ENCODE measurements around the gene PANX2. TPM values are rescaled to one million over a fixed set of nuclear protein-coding genes. Genes with fewer than 3 reads are reported as not detected.

The PANX2 gene
- total and polyA plus RNA-seq, 2 of the 13 experiments (the other 11 are each of a cell fraction or from before 2014, with no cell fraction given): 0.15 to 1.1 TPM

- TF ChIP-seq ZNF737 (CRISPR knock-in tag; IDR thresholded peaks at IDR 0.05; ENCODE audit: borderline replicate concordance): no peak
- TF ChIP-seq ELF1 (CRISPR knock-in tag; IDR thresholded peaks at IDR 0.05): no peak
- TF ChIP-seq KMT2B (CRISPR knock-in tag; IDR thresholded peaks at IDR 0.05): no peak
- no peak for TF ChIP-seq ARHGAP35 (CRISPR knock-in tag; IDR thresholded peaks at IDR 0.05; ENCODE audit: borderline replicate concordance)
- TF ChIP-seq ZNF616 (CRISPR knock-in tag; IDR thresholded peaks at IDR 0.05; ENCODE audit: low read depth): no peak
- TF ChIP-seq SALL2 (CRISPR knock-in tag; IDR thresholded peaks at IDR 0.05): no peak
- no peak for TF ChIP-seq ZNF382 (CRISPR knock-in tag; IDR thresholded peaks at IDR 0.05; ENCODE audit: borderline replicate concordance)
- no peak for TF ChIP-seq ZNF691 (CRISPR knock-in tag; IDR thresholded peaks at IDR 0.05; ENCODE audit: borderline replicate concordance, low read depth)
- TF ChIP-seq, protein P1, sequence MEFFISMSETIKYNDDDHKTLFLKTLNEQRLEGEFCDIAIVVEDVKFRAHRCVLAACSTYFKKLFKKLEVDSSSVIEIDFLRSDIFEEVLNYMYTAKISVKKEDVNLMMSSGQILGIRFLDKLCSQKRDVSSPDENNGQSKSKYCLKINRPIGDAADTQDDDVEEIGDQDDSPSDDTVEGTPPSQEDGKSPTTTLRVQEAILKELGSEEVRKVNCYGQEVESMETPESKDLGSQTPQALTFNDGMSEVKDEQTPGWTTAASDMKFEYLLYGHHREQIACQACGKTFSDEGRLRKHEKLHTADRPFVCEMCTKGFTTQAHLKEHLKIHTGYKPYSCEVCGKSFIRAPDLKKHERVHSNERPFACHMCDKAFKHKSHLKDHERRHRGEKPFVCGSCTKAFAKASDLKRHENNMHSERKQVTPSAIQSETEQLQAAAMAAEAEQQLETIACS (CRISPR knock-in tag; IDR thresholded peaks at IDR 0.05): no peak
- TF ChIP-seq ATM (IDR thresholded peaks at IDR 0.05; ENCODE audit: borderline replicate concordance): no peak
- no peak for TF ChIP-seq KLF11 (CRISPR knock-in tag; IDR thresholded peaks at IDR 0.05)
- no peak for TF ChIP-seq ZNF33B (CRISPR knock-in tag; IDR thresholded peaks at IDR 0.05)
- no peak for TF ChIP-seq ZNF143 (CRISPR knock-in tag; IDR thresholded peaks at IDR 0.05)
- TF ChIP-seq, protein P2, sequence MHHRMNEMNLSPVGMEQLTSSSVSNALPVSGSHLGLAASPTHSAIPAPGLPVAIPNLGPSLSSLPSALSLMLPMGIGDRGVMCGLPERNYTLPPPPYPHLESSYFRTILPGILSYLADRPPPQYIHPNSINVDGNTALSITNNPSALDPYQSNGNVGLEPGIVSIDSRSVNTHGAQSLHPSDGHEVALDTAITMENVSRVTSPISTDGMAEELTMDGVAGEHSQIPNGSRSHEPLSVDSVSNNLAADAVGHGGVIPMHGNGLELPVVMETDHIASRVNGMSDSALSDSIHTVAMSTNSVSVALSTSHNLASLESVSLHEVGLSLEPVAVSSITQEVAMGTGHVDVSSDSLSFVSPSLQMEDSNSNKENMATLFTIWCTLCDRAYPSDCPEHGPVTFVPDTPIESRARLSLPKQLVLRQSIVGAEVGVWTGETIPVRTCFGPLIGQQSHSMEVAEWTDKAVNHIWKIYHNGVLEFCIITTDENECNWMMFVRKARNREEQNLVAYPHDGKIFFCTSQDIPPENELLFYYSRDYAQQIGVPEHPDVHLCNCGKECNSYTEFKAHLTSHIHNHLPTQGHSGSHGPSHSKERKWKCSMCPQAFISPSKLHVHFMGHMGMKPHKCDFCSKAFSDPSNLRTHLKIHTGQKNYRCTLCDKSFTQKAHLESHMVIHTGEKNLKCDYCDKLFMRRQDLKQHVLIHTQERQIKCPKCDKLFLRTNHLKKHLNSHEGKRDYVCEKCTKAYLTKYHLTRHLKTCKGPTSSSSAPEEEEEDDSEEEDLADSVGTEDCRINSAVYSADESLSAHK (CRISPR knock-in tag; IDR thresholded peaks at IDR 0.05; ENCODE audit: borderline replicate concordance): no peak
- TF ChIP-seq ZNF615 (CRISPR knock-in tag; IDR thresholded peaks at IDR 0.05; ENCODE audit: borderline replicate concordance): no peak
- TF ChIP-seq TARDBP (CRISPR knock-in tag; IDR thresholded peaks at IDR 0.05): peak; percentile 58
- TF ChIP-seq, protein P3, sequence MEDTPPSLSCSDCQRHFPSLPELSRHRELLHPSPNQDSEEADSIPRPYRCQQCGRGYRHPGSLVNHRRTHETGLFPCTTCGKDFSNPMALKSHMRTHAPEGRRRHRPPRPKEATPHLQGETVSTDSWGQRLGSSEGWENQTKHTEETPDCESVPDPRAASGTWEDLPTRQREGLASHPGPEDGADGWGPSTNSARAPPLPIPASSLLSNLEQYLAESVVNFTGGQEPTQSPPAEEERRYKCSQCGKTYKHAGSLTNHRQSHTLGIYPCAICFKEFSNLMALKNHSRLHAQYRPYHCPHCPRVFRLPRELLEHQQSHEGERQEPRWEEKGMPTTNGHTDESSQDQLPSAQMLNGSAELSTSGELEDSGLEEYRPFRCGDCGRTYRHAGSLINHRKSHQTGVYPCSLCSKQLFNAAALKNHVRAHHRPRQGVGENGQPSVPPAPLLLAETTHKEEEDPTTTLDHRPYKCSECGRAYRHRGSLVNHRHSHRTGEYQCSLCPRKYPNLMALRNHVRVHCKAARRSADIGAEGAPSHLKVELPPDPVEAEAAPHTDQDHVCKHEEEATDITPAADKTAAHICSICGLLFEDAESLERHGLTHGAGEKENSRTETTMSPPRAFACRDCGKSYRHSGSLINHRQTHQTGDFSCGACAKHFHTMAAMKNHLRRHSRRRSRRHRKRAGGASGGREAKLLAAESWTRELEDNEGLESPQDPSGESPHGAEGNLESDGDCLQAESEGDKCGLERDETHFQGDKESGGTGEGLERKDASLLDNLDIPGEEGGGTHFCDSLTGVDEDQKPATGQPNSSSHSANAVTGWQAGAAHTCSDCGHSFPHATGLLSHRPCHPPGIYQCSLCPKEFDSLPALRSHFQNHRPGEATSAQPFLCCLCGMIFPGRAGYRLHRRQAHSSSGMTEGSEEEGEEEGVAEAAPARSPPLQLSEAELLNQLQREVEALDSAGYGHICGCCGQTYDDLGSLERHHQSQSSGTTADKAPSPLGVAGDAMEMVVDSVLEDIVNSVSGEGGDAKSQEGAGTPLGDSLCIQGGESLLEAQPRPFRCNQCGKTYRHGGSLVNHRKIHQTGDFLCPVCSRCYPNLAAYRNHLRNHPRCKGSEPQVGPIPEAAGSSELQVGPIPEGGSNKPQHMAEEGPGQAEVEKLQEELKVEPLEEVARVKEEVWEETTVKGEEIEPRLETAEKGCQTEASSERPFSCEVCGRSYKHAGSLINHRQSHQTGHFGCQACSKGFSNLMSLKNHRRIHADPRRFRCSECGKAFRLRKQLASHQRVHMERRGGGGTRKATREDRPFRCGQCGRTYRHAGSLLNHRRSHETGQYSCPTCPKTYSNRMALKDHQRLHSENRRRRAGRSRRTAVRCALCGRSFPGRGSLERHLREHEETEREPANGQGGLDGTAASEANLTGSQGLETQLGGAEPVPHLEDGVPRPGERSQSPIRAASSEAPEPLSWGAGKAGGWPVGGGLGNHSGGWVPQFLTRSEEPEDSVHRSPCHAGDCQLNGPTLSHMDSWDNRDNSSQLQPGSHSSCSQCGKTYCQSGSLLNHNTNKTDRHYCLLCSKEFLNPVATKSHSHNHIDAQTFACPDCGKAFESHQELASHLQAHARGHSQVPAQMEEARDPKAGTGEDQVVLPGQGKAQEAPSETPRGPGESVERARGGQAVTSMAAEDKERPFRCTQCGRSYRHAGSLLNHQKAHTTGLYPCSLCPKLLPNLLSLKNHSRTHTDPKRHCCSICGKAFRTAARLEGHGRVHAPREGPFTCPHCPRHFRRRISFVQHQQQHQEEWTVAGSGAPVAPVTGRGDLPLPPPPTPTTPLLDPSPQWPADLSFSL (CRISPR knock-in tag; IDR thresholded peaks at IDR 0.05): no peak
- no peak for TF ChIP-seq MXD1 (CRISPR knock-in tag; IDR thresholded peaks at IDR 0.05)
These were observed 23.9 kb upstream of the PANX2 start (continued) for GRCh38 chr22:50146439-50147238.

Measured in HepG2 (cell line).